Upper lobe of right lung (tissue), 1 donor: ENCODE measurements around the gene ARFGEF3. TPM values are rescaled to one million over a fixed set of nuclear protein-coding genes. Genes with fewer than 3 reads are reported as not detected.
A peak's percentile ranks its signal among the peaks of the same experiment; 100 is the strongest.

Source experiments
- ATAC-seq: fragments of 200-7000 bp; cut with Tn5 transposase; one replicate; pipeline ENCODE4 v1.9.1; 2020; ENCODE audit warnings: mild to moderate bottlenecking, moderate library complexity
- DNase-seq: peaks from one replicate; pipeline ENCODE4 v3.0.0-alpha.2; 2020
- H3K27ac ChIP-seq: fragments of 200-600 bp; one replicate; pipeline ENCODE4 v1.8.0; 2022
- H3K27me3 ChIP-seq: fragments of 200-600 bp; one replicate; pipeline ENCODE4 v1.8.0; 2022; ENCODE audit warnings: mild to moderate bottlenecking
- H3K36me3 ChIP-seq: fragments of 200-600 bp; one replicate; pipeline ENCODE4 v1.8.0; 2022
- H3K4me1 ChIP-seq: fragments of 200-600 bp; one replicate; pipeline ENCODE4 v1.8.0; 2022
- H3K4me3 ChIP-seq: fragments of 200-600 bp; one replicate; pipeline ENCODE4 v1.8.0; 2022; ENCODE audit warnings: mild to moderate bottlenecking
- H3K9me3 ChIP-seq: fragments of 200-600 bp; one replicate; pipeline ENCODE4 v1.8.0; 2022
- intact Hi-C: fragments of 100-400 bp; cut with DNase I; formaldehyde crosslinking; loops from one replicate; pipeline ENCODE4 v1.11.0; 2022
- total RNA-seq: library from RNA; stranded (reverse); fragmentation: NEBNext Ultra II Directional; extraction: Animal tissue kit (Norgen Biotek cat#: 25700); gene quantifications from one replicate; pipeline ENCODE4 v1.2.1, GENCODE V29; 2021
- TF ChIP-seq, protein P1 (sequence below): fragments of 200-600 bp; IDR thresholded peaks from one replicate; pipeline ENCODE4 v1.8.0; 2022; ENCODE audit warnings: antibody characterized with exemption
- donor health status: DM: no; HTN: yes; CAD: no; lungs with severe emphysema.

Gene ARFGEF3
- total RNA-seq, 1 donor from 2014 or later: 27.2 TPM

DNA sequence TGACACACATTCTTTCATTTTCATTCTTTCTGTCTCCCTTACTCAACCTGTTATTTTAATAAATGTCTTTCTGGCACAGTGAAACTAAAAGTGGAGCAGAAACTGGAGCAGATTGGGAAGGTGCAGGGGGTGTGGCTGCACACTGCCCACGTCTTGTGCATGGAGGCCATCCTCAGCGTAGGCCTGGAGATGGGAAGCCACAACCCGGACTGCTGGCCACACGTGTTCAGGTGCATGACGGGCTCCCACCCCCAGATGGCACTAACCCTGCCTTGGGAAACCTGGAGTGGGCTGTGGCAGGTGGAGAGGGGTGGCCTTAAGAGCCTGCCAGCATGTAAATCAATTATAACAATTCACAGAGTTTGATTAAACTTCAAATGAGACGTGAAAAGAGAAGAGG lies 128.0 kb downstream of the ARFGEF3 start:
- no peak overlapping the region for H3K27ac ChIP-seq
- H3K36me3 ChIP-seq: peaks cover 5% of the 10 kb centered on the region
- no peaks in the 10 kb centered on the region for H3K9me3 ChIP-seq
- TF ChIP-seq, protein P1, sequence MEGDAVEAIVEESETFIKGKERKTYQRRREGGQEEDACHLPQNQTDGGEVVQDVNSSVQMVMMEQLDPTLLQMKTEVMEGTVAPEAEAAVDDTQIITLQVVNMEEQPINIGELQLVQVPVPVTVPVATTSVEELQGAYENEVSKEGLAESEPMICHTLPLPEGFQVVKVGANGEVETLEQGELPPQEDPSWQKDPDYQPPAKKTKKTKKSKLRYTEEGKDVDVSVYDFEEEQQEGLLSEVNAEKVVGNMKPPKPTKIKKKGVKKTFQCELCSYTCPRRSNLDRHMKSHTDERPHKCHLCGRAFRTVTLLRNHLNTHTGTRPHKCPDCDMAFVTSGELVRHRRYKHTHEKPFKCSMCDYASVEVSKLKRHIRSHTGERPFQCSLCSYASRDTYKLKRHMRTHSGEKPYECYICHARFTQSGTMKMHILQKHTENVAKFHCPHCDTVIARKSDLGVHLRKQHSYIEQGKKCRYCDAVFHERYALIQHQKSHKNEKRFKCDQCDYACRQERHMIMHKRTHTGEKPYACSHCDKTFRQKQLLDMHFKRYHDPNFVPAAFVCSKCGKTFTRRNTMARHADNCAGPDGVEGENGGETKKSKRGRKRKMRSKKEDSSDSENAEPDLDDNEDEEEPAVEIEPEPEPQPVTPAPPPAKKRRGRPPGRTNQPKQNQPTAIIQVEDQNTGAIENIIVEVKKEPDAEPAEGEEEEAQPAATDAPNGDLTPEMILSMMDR: no peak
- no peaks in the 10 kb centered on the region for H3K27me3 ChIP-seq
- intact Hi-C loops: loop anchor here (10.0 kb wide), 1 partner anchor 175 kb away; no protein-coding TSS in a partner anchor
- H3K4me1 ChIP-seq: no peaks in the 10 kb centered on the region
- DNase-seq: no peak
- no peak overlapping the region for H3K4me3 ChIP-seq
- ATAC-seq: peak; percentile 23

DNA sequence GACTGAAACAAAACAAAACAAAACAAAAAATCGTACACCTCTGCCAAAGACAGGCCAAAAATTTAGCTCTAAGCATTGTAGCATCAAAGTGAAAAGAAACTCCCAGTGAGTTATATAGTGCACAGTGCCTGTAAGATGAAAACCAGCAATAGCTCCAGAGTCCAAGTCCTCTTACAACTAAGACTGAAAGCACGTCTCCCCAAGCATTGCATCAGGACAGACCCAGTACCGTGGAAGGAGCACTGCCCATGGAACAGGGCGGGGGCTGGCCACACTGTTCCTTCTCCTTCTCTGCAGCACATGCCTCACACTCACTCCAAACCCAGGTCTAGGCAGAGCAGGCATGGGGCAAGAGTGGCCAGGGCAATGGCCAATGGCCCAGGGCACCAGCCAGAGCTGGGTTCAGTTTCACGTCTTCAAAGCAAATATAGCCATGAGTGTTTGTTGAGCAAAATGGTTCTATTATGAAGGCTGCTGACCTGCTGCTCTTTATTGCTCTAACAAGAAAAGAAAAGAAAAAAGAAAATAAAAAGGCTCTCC lies 128.8 kb downstream of the ARFGEF3 start:
- no peak overlapping the region for H3K27ac ChIP-seq
- ATAC-seq (no peak), DNase-seq (no peak)
- no peaks in the 10 kb centered on the region for H3K4me1 ChIP-seq
- no peak overlapping the region for H3K4me3 ChIP-seq
- intact Hi-C loops: no loop called here
- H3K36me3 ChIP-seq: peaks cover 5% of the 10 kb centered on the region
- H3K27me3 ChIP-seq: no peaks in the 10 kb centered on the region
- no peaks in the 10 kb centered on the region for H3K9me3 ChIP-seq
- TF ChIP-seq, protein P1: no peak

DNA sequence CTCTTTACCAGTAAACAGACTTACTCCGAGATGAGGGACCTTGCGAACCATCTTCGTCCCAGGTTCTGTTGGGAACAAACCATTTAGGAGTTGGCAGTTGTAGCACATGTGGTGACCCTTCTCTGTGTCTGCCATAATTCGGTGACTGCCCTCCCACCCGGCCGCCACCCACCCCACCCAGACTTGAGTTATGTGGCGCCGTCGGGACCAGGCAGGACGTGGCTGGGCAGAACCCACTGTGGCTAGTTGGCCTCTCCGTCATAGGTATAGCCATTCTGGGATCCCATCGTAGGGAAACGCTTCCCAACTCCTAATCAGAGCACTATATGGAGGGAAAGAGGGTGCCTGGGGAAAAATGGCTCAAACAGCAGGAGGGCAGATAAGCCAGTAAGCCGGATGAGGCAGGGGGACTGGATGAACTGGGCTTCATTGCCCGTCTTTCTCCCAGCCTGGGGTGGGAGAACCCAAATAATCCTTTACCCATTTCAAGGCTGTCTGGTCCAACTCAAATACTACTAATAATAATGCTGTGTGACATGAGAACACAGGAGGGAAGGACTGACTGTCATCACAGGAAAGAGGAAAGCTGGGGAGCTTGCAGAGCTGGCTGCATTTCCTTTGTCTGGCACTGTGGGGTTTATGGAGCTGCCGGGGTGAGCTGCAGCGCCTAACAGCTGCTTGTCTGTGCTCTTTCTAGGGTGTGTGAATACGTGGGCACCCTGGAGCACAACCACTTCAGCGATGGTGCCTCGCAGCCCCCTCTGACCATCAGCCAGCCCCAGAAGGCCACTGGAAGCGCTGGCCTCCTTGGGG lies 129.5 kb downstream of the ARFGEF3 start:
- ATAC-seq: no peak
- Histone ChIP-seq H3K9me3 (no peaks in the 10 kb centered on the region), H3K4me3 (no peak overlapping the region), H3K27ac (no peak overlapping the region), H3K4me1 (no peaks in the 10 kb centered on the region), H3K27me3 (no peaks in the 10 kb centered on the region), H3K36me3 (peaks cover 5% of the 10 kb centered on the region)
- TF ChIP-seq, protein P1: no peak
- intact Hi-C loops: no loop called here
- no peak for DNase-seq

DNA sequence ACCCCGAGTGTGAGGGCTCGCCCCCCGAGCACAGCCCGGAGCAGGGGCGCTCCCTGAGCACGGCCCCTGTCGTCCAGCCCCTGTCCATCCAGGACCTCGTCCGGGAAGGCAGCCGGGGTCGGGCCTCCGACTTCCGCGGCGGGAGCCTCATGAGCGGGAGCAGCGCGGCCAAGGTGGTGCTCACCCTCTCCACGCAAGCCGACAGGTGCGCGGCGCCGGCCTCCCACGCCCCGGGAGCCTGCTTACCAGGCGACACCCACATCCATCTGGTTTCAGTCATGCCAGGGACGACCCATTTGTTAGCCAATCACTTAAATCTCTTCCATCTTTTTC lies 130.1 kb downstream of the ARFGEF3 start:
- H3K4me3 ChIP-seq: no peak overlapping the region
- H3K4me1 ChIP-seq: no peaks in the 10 kb centered on the region
- TF ChIP-seq, protein P1: no peak
- H3K9me3 ChIP-seq: no peaks in the 10 kb centered on the region
- H3K27me3 ChIP-seq: no peaks in the 10 kb centered on the region
- no peak overlapping the region for H3K27ac ChIP-seq
- no peak for ATAC-seq
- DNase-seq: no peak
- peaks cover 5% of the 10 kb centered on the region for H3K36me3 ChIP-seq
- intact Hi-C loops: no loop called here

DNA sequence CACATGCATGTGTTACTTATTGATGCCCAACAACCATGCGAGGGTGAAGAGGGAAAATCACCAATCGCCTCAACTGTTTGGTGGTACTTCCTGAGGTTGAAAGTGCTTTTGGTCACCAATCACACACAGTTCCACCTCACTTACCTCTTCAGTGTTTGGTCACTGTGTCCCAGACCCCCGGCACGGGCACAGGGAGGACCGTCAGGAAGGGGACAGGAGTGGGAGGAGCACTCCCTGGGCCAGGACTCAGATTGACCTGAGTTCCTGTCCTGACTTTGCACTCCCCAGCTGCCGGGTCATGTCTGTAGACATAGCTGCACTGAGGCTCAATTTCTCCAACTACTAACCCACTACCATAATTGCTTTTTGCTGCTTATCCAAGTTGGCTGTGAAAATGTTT lies 130.7 kb downstream of the ARFGEF3 start:
- H3K9me3 ChIP-seq: no peaks in the 10 kb centered on the region
- ATAC-seq: no peak
- no peaks in the 10 kb centered on the region for H3K4me1 ChIP-seq
- TF ChIP-seq, protein P1: no peak
- no peaks in the 10 kb centered on the region for H3K27me3 ChIP-seq
- DNase-seq: no peak
- H3K27ac ChIP-seq: no peak overlapping the region
- H3K4me3 ChIP-seq: no peak overlapping the region
- H3K36me3 ChIP-seq: peaks cover 5% of the 10 kb centered on the region
- intact Hi-C loops: no loop called here
